Skeletal muscle cell (primary cell): ENCODE results near the gene DNAJC17.

Source experiments
- DNase-seq: peaks from one replicate; pipeline ENCODE4 v3.0.0-alpha.2; 2010; ENCODE audit warnings: low read depth
- H3K4me3 ChIP-seq: 2 replicates; pipeline ENCODE4 v1.5.1; 2011; ENCODE audit warnings: low read depth, mild to moderate bottlenecking, control low read depth, low read length, moderate library complexity

The DNAJC17 gene

DNA sequence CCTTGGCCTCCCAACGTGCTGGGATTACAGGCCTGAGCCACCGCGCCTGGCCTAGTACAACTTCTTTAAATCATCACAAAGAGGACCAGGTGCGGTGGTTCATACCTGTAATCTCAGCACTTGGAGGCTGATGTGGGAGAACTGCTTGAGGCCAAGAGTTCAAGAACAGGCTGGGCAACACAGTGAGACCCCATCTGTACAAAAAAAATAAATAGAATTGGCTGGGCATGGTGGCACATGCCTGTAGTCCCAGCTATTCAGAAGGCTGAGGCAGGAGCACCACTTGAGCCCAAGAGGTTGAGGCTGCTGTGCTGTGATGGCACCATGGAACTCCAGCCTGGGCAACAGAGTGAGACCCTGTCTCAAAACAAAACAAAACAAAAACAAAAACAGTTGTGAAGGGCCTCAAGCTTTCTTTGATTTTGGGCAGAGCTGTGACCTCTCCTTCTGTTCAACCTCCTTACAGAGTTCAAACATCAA is 58.1 kb downstream of the DNAJC17 start:
- no peak for DNase-seq
- no peak overlapping the region for H3K4me3 ChIP-seq

DNA sequence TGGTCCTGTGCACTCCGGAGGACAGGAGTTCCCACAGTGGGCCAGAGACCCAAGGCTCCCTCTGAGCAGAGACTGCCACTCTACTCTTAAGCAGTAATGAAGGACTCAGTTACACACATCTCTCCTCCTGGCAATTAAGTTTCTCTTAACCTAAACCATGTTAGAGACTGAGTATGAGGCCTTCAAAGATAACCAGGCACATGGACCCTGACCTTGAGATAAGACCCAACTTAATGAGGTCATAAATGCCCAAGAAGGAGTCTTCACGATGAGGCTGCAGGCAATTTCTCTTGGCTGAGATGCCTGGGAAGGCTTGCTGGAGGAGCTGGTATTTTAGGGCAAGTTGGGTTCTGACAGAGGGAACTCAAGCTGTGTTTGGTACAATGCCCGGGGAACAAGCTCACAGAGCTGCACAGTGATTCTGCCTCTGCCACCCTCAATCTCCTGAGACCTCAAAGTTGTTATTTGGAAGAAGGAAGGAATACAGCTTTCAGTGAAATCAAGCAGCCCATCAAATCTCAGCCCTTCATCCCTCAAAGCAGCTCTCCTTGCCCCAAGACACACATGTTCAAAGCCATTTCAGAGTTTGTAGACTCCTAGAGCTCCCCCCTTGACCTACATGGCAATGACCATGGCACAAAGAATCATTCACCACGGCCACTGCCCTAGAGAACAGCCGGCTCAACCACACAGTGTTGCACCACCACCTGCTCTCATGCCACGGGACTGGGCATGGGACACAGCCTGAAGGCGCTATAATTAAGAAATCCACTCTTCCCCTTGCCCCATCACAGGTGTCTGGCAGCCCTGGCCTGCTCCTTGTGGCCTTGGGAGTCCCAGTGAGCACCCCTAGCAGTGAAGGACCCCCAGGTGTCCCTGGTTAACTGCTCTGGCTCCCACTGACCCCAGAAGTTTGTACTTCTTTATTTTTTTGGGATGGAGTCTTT is 59.3 kb downstream of the DNAJC17 start:
- H3K4me3 ChIP-seq: no peak overlapping the region
- no peak for DNase-seq

DNA sequence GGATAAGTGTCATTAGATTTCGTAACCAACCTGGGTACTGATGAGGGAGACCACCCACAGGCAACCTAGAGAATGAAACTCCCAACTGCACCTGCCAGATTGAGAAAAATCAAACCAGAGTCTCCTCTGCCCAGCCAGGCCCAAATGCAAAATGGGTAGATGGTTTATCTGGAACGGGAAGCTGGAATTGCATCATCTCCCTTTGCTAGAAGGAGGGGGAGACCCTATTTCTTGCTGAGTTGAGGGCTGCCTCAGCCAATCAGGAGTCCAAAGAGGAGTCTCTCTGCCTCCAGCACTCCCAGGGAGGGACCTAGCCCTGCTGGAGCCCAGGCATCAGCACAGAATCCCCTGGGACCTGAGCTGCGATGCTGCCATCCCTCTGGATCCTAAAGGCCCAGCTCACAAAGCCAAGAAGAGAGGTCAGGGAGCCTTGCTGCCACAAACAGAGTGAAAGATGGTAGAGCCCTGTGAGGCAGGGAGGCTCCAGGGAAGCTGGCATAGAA is 60.3 kb downstream of the DNAJC17 start:
- DNase-seq: no peak
- no peak overlapping the region for H3K4me3 ChIP-seq

DNA sequence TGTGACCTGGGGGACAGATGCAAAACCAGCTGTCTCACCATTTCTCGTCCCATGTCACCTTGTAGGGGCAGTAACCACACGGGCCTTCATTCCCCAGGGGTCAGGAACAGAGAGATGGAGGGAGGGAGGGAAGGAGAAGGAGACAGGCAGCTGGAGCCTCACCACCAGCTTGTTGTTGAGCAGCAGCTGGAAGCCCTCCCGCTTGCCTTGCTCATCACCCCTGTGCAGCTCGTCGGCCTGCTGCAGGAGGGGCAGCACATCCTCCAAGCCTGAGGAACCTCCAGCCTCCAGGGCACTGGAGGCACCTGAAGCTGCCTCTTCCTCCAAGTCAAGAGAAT is 62.5 kb downstream of the DNAJC17 start:
- H3K4me3 ChIP-seq: no peak overlapping the region
- DNase-seq: no peak

DNA sequence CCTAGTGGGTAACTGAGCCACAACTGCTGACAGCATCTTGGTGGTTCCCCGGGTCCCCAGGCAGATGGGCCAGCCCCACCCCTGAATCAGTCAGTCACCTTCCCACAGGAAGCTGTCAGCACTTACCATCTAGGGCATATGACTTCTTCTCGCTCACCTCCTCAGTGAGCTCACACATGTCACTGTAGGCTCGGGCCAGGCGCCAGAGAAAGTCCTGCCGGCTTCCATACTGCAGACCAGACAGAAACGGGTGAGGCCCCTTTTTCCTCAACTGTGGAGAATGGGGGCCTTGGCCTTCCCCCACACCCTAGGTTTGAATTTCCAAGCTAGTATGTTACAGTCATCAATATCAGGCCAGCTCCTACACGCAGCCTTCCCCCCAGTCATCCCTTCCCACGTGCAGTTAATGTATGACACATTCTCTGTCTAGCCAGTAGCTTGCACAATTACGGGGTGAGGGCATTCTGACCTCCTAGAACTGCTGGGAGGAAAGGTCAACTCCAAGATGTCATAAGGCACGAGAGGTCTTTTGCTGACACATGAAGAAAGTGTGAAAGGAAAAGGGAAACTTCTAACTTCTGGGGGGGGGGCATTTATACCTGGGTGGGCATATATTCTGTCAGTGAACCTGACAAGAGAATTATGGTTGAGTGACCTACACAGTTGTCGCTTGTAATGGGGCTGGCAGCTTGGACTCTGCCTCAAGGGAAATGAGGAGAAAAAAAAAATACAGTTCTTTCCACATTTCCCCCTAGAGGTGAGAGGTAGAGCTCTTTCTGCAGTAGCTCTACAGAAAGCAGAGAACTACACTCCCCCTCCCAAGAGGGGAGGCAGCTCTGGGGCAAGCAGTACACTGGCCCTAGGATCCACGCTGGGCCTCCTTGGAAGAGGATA is 63.1 kb downstream of the DNAJC17 start:
- peak; percentile 47 for DNase-seq

DNA sequence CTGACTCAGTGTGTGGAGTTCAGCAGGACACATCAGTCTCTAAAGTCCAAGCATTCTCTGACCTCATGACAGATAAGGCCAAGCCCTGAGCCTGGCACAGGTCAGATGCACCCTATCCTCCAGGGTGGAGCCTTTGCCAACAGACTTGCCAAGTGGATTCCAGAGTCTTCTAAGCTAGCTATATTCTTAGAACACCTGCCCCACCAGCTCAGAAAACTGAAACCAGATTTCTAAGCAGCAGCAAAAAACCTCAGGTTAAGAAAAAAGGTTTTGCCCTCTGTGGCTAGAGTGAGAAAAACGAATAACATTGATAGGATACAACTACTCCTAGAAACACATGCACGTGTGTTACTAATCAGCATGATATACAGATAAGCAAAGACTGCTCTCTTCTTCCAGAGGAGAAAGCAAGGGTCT is 63.8 kb downstream of the DNAJC17 start:
- DNase-seq: no peak
- H3K4me3 ChIP-seq: no peak overlapping the region

More for the DNA sequence above, 63.1 kb downstream of the DNAJC17 start:
- H3K4me3 ChIP-seq: no peak overlapping the region

DNA sequence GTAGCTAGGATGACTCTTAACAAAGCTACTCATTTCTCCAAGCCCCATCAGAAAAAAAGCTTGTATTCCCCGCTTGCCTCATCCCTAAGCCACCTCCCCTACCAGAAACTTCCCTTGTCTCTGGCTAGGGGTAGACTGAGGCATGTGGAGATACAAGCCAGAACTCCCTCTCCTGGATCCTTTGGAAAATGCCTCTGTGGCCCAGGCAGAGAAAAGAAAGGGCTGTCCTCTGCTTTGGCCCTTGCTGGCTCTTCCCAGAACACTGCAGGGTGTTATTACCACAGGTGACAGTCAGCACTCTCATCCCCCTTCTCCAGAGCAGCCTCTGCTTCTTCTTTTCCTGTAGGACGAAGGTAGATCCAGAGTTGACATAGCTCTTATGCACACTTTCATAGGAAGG is 67.4 kb downstream of the DNAJC17 start:
- DNase-seq: no peak

DNA sequence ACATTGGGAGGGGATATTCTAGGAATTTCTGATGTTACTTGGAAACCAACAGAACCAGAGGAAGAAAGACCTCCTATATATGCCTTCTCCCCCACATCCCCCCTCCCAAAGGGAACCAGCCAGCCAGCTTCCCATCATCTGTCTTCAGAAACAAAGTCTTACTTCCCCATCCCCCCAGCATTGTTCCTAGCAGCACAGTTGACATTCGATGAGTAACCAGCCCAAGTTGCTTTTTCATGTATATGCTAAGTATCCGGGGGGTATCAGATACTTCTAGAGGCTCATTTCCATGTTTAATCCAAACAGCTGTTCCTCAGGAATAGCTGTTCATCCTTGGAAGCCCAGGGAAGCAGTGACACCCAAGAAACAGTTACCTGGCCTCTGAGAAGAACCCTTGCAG is 68.2 kb downstream of the DNAJC17 start:
- DNase-seq: no peak

More for the DNA sequence above, 67.4 kb downstream of the DNAJC17 start:
- H3K4me3 ChIP-seq: no peak overlapping the region

DNA sequence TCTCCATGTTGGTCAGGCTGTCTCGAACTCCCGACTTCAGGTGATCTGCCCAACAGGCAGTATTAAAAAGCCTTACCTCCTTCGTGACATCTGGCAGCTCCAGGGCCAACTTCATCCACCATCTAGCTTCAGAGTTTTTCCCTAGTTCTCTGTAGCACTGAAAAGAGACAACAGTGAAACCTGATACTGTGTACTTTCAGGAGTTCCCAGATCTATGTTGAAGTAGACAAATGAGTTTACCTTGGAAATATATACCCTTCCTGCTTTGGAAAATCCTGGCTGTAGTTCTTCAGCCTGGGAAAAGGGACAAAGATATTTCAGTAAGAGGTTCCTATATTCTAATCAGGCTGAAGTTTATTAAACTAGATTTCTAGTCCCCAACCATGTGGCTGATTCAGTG is 70.2 kb downstream of the DNAJC17 start:
- DNase-seq: no peak

More for the DNA sequence above, 68.2 kb downstream of the DNAJC17 start:
- no peak overlapping the region for H3K4me3 ChIP-seq

DNA sequence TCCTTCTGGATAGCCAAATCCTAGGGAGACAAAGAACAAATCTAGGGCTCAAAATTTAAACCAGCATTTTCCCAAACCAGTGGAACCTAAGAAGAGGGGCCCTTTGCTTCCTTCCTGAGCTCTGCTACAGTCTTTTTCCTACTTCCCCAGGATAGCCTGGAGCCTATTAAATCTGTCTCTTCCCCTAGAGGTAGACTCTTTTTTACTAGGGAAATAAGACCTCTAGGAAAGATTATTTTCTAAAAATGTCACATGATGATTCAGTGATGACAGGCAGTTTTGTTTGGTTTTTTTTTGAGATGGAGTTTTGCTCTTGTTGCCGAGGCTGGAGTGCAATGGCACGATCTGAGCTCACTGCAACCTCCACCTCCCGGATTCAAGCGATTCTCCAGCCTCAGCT is 70.7 kb downstream of the DNAJC17 start:
- H3K4me3 ChIP-seq: no peak overlapping the region

More for the DNA sequence above, 70.2 kb downstream of the DNAJC17 start:
- no peak overlapping the region for H3K4me3 ChIP-seq

DNA sequence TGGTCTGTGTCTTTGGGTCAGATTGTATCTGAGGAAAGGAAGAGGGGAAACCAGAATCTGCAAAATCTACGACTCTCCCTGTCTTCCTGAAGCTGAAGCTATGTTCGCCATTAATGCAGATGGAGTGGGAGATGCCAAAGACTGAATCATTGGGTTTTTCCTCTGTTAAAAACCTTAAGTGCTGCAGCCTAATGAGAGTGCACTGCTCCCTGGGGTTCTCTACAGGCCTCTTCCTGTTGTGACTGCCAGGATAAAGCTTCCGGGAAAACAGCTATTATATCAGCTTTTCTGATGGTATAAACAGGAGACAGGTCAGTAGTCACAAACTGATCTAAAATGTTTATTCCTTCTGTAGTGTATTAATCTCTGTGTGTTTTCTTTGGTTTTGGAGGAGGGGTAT is 76.2 kb downstream of the DNAJC17 start:
- no peak for DNase-seq
- H3K4me3 ChIP-seq: no peak overlapping the region

More for the DNA sequence above, 70.7 kb downstream of the DNAJC17 start:
- DNase-seq: no peak

DNA sequence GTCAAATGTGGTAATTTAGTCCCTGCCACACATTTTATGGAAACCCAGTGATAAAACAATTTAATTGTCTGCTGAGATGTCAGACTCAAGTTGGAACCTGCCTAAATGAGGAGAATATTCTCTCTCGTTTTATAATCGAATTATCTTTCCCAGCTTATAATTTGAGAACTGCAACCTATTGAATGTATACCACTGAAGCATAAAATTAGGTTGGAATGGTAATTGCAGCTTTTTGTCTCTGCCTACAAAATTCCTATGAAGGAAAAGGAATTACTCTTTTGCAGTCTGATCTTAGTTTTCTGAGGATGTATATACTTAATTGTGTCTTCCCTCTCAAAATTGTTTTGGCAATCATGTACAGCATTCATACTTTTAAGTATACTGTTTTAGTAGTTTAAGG is 83.4 kb downstream of the DNAJC17 start:
- DNase-seq: no peak
- H3K4me3 ChIP-seq: no peak overlapping the region

DNA sequence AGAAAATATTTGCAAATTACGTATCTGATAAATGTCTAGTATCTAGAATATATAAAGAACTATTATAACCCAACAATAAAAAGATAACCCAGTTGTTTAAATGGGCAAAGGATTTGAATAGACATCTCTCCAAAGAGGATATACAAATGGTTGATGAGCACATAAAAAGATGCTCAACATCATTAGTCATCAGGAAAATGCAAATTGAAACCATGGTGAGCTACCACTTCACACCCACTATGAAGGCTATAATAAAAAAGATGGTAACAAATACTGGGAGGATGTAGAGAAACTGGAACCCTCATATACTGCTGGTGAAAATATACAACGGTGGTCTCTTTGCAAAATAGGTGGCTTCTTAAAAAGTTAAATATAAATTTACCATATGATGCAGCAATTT is 84.3 kb downstream of the DNAJC17 start:
- DNase-seq: no peak
- no peak overlapping the region for H3K4me3 ChIP-seq

DNA sequence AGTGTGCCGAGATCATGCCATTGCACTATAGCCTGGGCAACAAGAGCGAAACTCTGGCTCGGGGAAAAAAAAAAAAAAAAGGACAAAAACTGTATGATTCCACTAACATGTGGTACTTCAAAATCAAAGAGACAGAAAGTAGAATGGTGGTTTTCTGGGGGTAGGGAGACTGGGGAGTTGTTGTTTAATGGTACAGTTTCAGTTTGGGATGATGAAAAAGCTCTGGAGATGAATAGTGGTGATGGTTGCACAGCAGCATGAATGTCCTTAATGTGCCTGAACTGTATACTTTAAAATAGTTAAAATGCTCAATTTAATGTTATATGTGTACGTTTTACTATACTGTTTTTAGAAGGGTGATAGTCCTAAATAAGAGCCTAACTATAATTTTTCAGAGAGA is 84.9 kb downstream of the DNAJC17 start:
- no peak for DNase-seq
- no peak overlapping the region for H3K4me3 ChIP-seq

DNA sequence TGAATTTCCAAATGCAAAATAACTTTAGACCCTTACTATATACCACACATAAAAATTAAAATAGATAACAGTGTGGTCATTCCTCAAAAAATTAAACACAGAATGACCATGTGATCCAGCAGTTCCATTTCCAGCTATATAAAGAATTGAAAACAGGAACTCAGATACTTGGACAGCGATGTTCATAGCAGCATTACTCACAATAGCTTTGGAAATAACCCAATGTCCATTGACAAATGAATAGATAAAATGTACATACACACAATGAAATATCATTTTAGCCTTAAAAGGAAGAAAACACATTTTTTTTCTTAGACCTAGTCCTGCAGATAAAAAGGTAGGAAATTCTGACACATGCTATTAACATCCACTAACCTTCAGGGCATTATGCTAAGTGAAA is 85.6 kb downstream of the DNAJC17 start:
- DNase-seq: no peak
- H3K4me3 ChIP-seq: no peak overlapping the region

DNA sequence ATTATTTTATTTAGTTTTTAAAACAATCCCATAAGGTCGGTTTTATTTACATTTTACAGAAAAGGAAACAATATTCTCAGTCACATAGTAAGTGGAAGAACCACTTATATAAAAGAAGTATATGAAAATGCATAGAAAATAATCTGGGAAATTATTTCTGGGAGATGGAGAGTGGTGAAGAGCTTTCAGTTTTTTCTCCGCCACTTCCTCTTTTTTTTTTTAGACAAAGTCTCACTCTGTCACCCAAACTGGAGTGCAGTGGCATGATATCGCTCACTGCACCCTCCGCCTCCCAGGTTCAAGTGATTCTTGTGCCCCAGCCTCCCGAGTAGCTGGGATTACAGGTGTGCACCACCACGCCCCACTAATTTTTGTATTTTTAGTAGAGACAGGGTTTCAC is 91.1 kb downstream of the DNAJC17 start:
- H3K4me3 ChIP-seq: no peak overlapping the region
- no peak for DNase-seq
